ENCODE results near the gene PCGF1. TPM values are rescaled to one million over a fixed set of nuclear protein-coding genes. Genes with fewer than 3 reads are reported as not detected.

The PCGF1 gene
- total and polyA plus RNA-seq, 2 of the 13 experiments (the other 11 are each of a cell fraction or from before 2014, with no cell fraction given), result 20.4 to 22.6 TPM

DNA sequence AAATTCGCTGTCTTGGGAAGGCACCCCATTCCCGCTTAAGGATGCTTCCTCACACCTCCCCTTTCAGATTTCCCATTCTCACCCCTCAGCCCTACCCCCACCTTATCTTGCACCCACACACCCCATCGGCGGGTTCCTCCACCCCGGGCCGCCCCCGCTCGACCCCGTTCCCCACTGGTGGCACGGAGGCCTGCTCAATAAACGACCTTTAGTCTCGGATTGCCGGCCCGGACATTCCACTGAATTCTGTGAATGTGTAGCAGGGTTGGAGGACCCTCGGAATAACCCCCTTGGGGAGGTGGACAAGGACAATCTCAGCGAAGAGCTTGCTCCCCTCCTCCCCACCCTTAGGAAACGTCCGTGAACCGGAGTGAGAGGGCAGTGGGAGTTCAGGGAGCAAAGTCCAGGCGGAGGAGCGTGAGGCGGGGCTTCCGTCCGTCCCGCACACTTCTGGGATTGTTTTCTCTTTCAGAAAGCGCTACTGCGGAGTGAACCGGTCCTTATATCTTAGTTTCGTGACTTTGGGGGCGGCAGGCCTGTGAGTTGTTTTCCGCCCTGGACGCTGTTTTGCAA, 5.3 kb downstream of the PCGF1 start (continued):
- TF ChIP-seq, protein P1, sequence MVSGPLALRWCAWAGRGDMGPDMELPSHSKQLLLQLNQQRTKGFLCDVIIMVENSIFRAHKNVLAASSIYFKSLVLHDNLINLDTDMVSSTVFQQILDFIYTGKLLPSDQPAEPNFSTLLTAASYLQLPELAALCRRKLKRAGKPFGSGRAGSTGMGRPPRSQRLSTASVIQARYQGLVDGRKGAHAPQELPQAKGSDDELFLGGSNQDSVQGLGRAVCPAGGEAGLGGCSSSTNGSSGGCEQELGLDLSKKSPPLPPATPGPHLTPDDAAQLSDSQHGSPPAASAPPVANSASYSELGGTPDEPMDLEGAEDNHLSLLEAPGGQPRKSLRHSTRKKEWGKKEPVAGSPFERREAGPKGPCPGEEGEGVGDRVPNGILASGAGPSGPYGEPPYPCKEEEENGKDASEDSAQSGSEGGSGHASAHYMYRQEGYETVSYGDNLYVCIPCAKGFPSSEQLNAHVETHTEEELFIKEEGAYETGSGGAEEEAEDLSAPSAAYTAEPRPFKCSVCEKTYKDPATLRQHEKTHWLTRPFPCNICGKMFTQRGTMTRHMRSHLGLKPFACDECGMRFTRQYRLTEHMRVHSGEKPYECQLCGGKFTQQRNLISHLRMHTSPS (CRISPR knock-in tag; IDR thresholded peaks at IDR 0.05; ENCODE audit: low read depth), result no peak
- TF ChIP-seq ZNF235 (CRISPR knock-in tag; IDR thresholded peaks at IDR 0.05; ENCODE audit: borderline replicate concordance), result no peak
- TF ChIP-seq, protein P2, sequence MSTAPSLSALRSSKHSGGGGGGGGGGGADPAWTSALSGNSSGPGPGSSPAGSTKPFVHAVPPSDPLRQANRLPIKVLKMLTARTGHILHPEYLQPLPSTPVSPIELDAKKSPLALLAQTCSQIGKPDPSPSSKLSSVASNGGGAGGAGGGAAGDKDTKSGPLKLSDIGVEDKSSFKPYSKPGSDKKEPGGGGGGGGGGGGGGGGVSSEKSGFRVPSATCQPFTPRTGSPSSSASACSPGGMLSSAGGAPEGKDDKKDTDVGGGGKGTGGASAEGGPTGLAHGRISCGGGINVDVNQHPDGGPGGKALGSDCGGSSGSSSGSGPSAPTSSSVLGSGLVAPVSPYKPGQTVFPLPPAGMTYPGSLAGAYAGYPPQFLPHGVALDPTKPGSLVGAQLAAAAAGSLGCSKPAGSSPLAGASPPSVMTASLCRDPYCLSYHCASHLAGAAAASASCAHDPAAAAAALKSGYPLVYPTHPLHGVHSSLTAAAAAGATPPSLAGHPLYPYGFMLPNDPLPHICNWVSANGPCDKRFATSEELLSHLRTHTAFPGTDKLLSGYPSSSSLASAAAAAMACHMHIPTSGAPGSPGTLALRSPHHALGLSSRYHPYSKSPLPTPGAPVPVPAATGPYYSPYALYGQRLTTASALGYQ (CRISPR knock-in tag; IDR thresholded peaks at IDR 0.05), result peak; percentile 25; the same call in 1 of the 2 replicates
- no peak for TF ChIP-seq ZIK1 (CRISPR knock-in tag; IDR thresholded peaks at IDR 0.05; ENCODE audit: borderline replicate concordance, low read depth)
- no peak for TF ChIP-seq ZNF10 (CRISPR knock-in tag; IDR thresholded peaks at IDR 0.05; ENCODE audit: borderline replicate concordance, low read depth)
- TF ChIP-seq, protein P3, sequence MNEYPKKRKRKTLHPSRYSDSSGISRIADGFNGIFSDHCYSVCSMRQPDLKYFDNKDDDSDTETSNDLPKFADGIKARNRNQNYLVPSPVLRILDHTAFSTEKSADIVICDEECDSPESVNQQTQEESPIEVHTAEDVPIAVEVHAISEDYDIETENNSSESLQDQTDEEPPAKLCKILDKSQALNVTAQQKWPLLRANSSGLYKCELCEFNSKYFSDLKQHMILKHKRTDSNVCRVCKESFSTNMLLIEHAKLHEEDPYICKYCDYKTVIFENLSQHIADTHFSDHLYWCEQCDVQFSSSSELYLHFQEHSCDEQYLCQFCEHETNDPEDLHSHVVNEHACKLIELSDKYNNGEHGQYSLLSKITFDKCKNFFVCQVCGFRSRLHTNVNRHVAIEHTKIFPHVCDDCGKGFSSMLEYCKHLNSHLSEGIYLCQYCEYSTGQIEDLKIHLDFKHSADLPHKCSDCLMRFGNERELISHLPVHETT (CRISPR knock-in tag; conservative IDR thresholded peaks at IDR 0.05), result peak; percentile 64; the same call in 1 of the 2 replicates
- TF ChIP-seq MTA3 (CRISPR knock-in tag; IDR thresholded peaks at IDR 0.05), result no peak
- TF ChIP-seq PHF8 (CRISPR knock-in tag; IDR thresholded peaks at IDR 0.05), result peak; percentile 45; the same call in 1 of the 2 replicates
- TF ChIP-seq ZNF652 (CRISPR knock-in tag; IDR thresholded peaks at IDR 0.05; ENCODE audit: borderline replicate concordance, low read depth), result 0 out of 2 replicates have a peak, but pooled peaks have one; percentile 13
- no peak for TF ChIP-seq ATRX (CRISPR knock-in tag; IDR thresholded peaks at IDR 0.05; ENCODE audit: borderline replicate concordance)
- TF ChIP-seq ZFP41 (CRISPR knock-in tag; IDR thresholded peaks at IDR 0.05; ENCODE audit: borderline replicate concordance), result no peak
- no peak for TF ChIP-seq GPN1 (CRISPR knock-in tag; IDR thresholded peaks at IDR 0.05; ENCODE audit: borderline replicate concordance)
- no peak for TF ChIP-seq MATR3 (CRISPR knock-in tag; IDR thresholded peaks at IDR 0.05)
- TF ChIP-seq TGIF2 (CRISPR knock-in tag; IDR thresholded peaks at IDR 0.05), result no peak; the same call in none of the 2 replicates
- TF ChIP-seq, protein P4, sequence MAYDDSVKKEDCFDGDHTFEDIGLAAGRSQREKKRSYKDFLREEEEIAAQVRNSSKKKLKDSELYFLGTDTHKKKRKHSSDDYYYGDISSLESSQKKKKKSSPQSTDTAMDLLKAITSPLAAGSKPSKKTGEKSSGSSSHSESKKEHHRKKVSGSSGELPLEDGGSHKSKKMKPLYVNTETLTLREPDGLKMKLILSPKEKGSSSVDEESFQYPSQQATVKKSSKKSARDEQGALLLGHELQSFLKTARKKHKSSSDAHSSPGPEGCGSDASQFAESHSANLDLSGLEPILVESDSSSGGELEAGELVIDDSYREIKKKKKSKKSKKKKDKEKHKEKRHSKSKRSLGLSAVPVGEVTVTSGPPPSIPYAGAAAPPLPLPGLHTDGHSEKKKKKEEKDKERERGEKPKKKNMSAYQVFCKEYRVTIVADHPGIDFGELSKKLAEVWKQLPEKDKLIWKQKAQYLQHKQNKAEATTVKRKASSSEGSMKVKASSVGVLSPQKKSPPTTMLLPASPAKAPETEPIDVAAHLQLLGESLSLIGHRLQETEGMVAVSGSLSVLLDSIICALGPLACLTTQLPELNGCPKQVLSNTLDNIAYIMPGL (CRISPR knock-in tag; IDR thresholded peaks at IDR 0.05; ENCODE audit: borderline replicate concordance in 1 of 2, low read depth in 1 of 2), result no peak; a peak in 1 of 4 replicates
- TF ChIP-seq DNMT1 (CRISPR knock-in tag; IDR thresholded peaks at IDR 0.05), result no peak; the same call in 1 of the 2 replicates
- TF ChIP-seq, protein P5, sequence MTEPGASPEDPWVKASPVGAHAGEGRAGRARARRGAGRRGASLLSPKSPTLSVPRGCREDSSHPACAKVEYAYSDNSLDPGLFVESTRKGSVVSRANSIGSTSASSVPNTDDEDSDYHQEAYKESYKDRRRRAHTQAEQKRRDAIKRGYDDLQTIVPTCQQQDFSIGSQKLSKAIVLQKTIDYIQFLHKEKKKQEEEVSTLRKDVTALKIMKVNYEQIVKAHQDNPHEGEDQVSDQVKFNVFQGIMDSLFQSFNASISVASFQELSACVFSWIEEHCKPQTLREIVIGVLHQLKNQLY (CRISPR knock-in tag; IDR thresholded peaks at IDR 0.05), result peak; percentile 20; the same call in 1 of the 2 replicates
- no peak; the same call in 1 of the 2 replicates for TF ChIP-seq NFYC (CRISPR knock-in tag; IDR thresholded peaks at IDR 0.05)
- TF ChIP-seq CREM (IDR thresholded peaks at IDR 0.05), result peak; percentile 75
- TF ChIP-seq CREM (CRISPR knock-in tag; IDR thresholded peaks at IDR 0.05), result no peak
- no peak; the same call in 1 of the 2 replicates for TF ChIP-seq ZBTB1 (CRISPR knock-in tag; IDR thresholded peaks at IDR 0.05; ENCODE audit: borderline replicate concordance)
- no peak for TF ChIP-seq JARID2 (CRISPR knock-in tag; IDR thresholded peaks at IDR 0.05; ENCODE audit: insufficient replicate concordance)
- peak; percentile 55 for TF ChIP-seq CEBPG (CRISPR knock-in tag; IDR thresholded peaks at IDR 0.05)
- TF ChIP-seq MED13 (CRISPR knock-in tag; IDR thresholded peaks at IDR 0.05), result peak; percentile 93; the same call in 1 of the 2 replicates
